Smooth muscle cell (in vitro differentiated cells): ENCODE results near the gene CDH12. TPM values are rescaled to one million over a fixed set of nuclear protein-coding genes. Genes with fewer than 3 reads are reported as not detected.
"Not testable (repeated sequence)": the region's sequence is repeated elsewhere in the genome, so short reads cannot be mapped to it uniquely, and the experiment has no call there.

Source experiments
- DNase-seq: peaks from one replicate; lab custom pipeline; 2025; ENCODE audit not compliant: unreplicated experiment; lab: John Stamatoyannopoulos, UW
- H2AFZ ChIP-seq: fragments of 200-600 bp; sonication (generic); 2 replicates; pipeline ENCODE4 v1.6.0; 2016; ENCODE audit warnings: antibody characterized with exemption, low read depth, mild to moderate bottlenecking
- H3F3A ChIP-seq: fragments of 200-600 bp; sonication (generic); 2 replicates; pipeline ENCODE4 v1.6.0; 2017; ENCODE audit warnings: antibody characterized with exemption, low read depth
- H3K27ac ChIP-seq: fragments of 200-600 bp; sonication (generic); 2 replicates; pipeline ENCODE4 v1.5.1; 2016; ENCODE audit warnings: low read depth, mild to moderate bottlenecking
- H3K27me3 ChIP-seq: fragments of 200-600 bp; sonication (generic); 2 replicates; pipeline ENCODE4 v1.6.1; 2016; ENCODE audit warnings: low read depth, mild to moderate bottlenecking
- H3K36me3 ChIP-seq: fragments of 200-600 bp; sonication (generic); 2 replicates; pipeline ENCODE4 v1.5.1; 2016; ENCODE audit warnings: low read depth
- H3K4me1 ChIP-seq: fragments of 200-600 bp; sonication (generic); 2 replicates; pipeline ENCODE4 v1.5.1; 2016; ENCODE audit warnings: low read depth
- H3K4me2 ChIP-seq: fragments of 200-600 bp; sonication (generic); 2 replicates; pipeline ENCODE4 v1.6.0; 2016; ENCODE audit warnings: mild to moderate bottlenecking
- H3K4me3 ChIP-seq: fragments of 200-600 bp; sonication (generic); 2 replicates; pipeline ENCODE4 v1.5.1; 2016; ENCODE audit warnings: mild to moderate bottlenecking
- H3K79me2 ChIP-seq: fragments of 200-600 bp; sonication (generic); 2 replicates; pipeline ENCODE4 v1.6.0; 2016; ENCODE audit warnings: low read depth, mild to moderate bottlenecking
- H3K9ac ChIP-seq: fragments of 200-600 bp; sonication (generic); 2 replicates; pipeline ENCODE4 v1.6.0; 2016; ENCODE audit warnings: low read depth
- H3K9me3 ChIP-seq: fragments of 200-600 bp; sonication (generic); replicated peaks from 2 replicates; pipeline ENCODE4 v1.5.1; 2016; ENCODE audit warnings: low read depth
- H4K20me1 ChIP-seq: fragments of 200-600 bp; sonication (generic); 2 replicates; pipeline ENCODE4 v1.6.0; 2016; ENCODE audit warnings: low read depth
- WGBS: methylation state at CpG from one replicate; pipeline ENCODE4 v1.1.7; 2016; ENCODE audit warnings: low lambda C conversion rate; 5-methylcytosine and 5-hydroxymethylcytosine counted together
- polyA plus RNA-seq: library from polyadenylated mRNA; unstranded; fragments of >200 nt; fragmentation: Nextera tagmentation; extraction: Ambion mirVana; gene quantifications from 2 replicates; pipeline ENCODE4 v1.2.1, GENCODE V29; 2016
- total RNA-seq: library from RNA; depleted of rRNA; stranded (reverse); fragments of >200 nt; gene quantifications from 2 replicates; pipeline ENCODE4 v1.2.3, GENCODE V29; 2014
- TF ChIP-seq, protein P1 (sequence below): fragments of 200-600 bp; sonication (generic); IDR thresholded peaks from 2 replicates; pipeline ENCODE4 v1.5.1; 2017; ENCODE audit warnings: borderline replicate concordance, mild to moderate bottlenecking, antibody characterized with exemption; ENCODE audit not compliant: insufficient read depth, poor library complexity, severe bottlenecking

The CDH12 gene
- total and polyA plus RNA-seq, 2 experiments from 2014 or later = not detected

- Histone ChIP-seq H3K36me3 (no peaks in the 10 kb centered on the region), H3K79me2 (no peaks in the 10 kb centered on the region), H3K4me1 (no peaks in the 10 kb centered on the region), H3K27me3 (no peaks in the 10 kb centered on the region), H3F3A (no peaks in the 10 kb centered on the region), H3K9ac (no peak overlapping the region), H3K4me3 (no peak overlapping the region), H2AFZ (no peak overlapping the region), H3K9me3 (no peaks in the 10 kb centered on the region), H3K27ac (no peak overlapping the region), H3K4me2 (no peak overlapping the region), H4K20me1 (no peaks in the 10 kb centered on the region)
- no peak for DNase-seq
- TF ChIP-seq, protein P1, sequence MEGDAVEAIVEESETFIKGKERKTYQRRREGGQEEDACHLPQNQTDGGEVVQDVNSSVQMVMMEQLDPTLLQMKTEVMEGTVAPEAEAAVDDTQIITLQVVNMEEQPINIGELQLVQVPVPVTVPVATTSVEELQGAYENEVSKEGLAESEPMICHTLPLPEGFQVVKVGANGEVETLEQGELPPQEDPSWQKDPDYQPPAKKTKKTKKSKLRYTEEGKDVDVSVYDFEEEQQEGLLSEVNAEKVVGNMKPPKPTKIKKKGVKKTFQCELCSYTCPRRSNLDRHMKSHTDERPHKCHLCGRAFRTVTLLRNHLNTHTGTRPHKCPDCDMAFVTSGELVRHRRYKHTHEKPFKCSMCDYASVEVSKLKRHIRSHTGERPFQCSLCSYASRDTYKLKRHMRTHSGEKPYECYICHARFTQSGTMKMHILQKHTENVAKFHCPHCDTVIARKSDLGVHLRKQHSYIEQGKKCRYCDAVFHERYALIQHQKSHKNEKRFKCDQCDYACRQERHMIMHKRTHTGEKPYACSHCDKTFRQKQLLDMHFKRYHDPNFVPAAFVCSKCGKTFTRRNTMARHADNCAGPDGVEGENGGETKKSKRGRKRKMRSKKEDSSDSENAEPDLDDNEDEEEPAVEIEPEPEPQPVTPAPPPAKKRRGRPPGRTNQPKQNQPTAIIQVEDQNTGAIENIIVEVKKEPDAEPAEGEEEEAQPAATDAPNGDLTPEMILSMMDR = no peak
- WGBS = 61% methylated on average over 3 of the region's 3 CpGs
Observed at GRCh38 chr5:22521521-22521920, 331.6 kb downstream of the CDH12 start.

DNA sequence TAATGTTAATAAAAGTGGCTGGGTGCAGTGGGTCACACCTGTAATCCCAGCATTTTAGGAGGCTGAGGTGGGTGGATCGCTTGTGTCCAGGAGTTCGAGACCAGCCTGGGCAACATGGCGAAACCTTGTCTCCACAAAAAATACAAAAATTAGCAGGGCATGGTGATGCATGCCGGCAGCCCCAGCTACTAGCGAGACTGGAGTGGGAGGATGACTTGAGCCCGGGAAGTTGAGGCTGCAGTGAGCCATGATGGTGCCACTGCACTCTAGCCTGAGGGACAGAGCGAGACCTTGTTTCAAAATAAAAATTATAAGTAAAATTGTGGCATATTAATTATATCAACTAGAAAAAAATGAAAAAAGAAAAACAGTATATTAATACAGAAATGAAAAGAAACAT lies 336.6 kb downstream of the CDH12 start:
- not testable (repeated sequence) for H4K20me1 ChIP-seq
- 95% methylated on average over 7 of the region's 7 CpGs for WGBS

GRCh38 chr5:22514231-22514630 lies 338.9 kb downstream of the CDH12 start:
- Histone ChIP-seq H3K27ac (no peak overlapping the region), H3K79me2 (no peaks in the 10 kb centered on the region), H2AFZ (no peak overlapping the region), H3K36me3 (no peaks in the 10 kb centered on the region), H3K9ac (no peak overlapping the region), H3K4me2 (no peak overlapping the region), H4K20me1 (no peaks in the 10 kb centered on the region), H3K4me1 (no peaks in the 10 kb centered on the region), H3F3A (no peaks in the 10 kb centered on the region), H3K9me3 (no peaks in the 10 kb centered on the region), H3K4me3 (no peak overlapping the region), H3K27me3 (no peaks in the 10 kb centered on the region)
- TF ChIP-seq, protein P1 = no peak
- DNase-seq = no peak

More for the DNA sequence above, 336.6 kb downstream of the CDH12 start:
- DNase-seq, H2AFZ ChIP-seq, H3K9ac ChIP-seq, H3K4me3 ChIP-seq, H3K4me1 ChIP-seq, H3K79me2 ChIP-seq, H3K4me2 ChIP-seq, H3K36me3 ChIP-seq, H3F3A ChIP-seq, H3K9me3 ChIP-seq, H3K27me3 ChIP-seq, H3K27ac ChIP-seq: not testable (repeated sequence)

DNA sequence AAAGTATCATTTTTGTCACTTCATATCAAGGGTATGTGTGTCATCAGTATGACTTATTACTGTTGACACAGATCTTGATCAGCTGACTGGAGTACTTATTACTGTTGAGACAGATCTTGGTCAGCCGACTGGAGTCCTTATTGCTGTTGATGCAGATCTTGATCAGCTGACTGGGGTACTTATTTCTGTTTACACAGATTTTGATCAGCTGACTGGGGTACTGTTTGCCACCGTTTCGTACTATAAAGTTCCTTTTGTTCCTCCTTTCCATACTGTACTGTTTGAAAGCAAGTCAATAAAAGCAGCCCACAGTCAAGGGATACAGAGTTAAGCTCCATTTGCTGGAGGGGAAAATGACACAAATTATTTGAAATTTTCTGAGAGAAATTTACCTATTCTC lies 347.3 kb downstream of the CDH12 start:
- Histone ChIP-seq H3K9me3 (no peaks in the 10 kb centered on the region), H2AFZ (no peak overlapping the region), H3F3A (no peaks in the 10 kb centered on the region), H3K9ac (no peak overlapping the region), H3K27me3 (no peaks in the 10 kb centered on the region), H3K27ac (no peak overlapping the region), H3K36me3 (no peaks in the 10 kb centered on the region), H3K79me2 (no peaks in the 10 kb centered on the region), H3K4me2 (no peak overlapping the region), H3K4me3 (no peak overlapping the region), H4K20me1 (no peaks in the 10 kb centered on the region), H3K4me1 (no peaks in the 10 kb centered on the region)
- TF ChIP-seq, protein P1 = no peak
- DNase-seq = no peak
- WGBS = 51% methylated on average over 3 of the region's 3 CpGs
